Renal cortical epithelial cell (primary cell): Measurements from ENCODE around the gene HRH1. TPM values are rescaled to one million over a fixed set of nuclear protein-coding genes. Genes with fewer than 3 reads are reported as not detected.
"Not testable (repeated sequence)": the region's sequence is repeated elsewhere in the genome, so short reads cannot be mapped to it uniquely, and the experiment has no call there.

Experiments
- DNase-seq: peaks from one replicate; pipeline ENCODE4 v3.0.0-alpha.2; 2011; ENCODE audit warnings: low read depth
- total RNA-seq: library from RNA; depleted of rRNA; stranded (reverse); fragments of >200 nt; gene quantifications from 2 replicates; pipeline ENCODE4 v1.2.3, GENCODE V29; 2014

HRH1 gene
- total RNA-seq, 1 donor from 2014 or later = 80.7 TPM

DNA sequence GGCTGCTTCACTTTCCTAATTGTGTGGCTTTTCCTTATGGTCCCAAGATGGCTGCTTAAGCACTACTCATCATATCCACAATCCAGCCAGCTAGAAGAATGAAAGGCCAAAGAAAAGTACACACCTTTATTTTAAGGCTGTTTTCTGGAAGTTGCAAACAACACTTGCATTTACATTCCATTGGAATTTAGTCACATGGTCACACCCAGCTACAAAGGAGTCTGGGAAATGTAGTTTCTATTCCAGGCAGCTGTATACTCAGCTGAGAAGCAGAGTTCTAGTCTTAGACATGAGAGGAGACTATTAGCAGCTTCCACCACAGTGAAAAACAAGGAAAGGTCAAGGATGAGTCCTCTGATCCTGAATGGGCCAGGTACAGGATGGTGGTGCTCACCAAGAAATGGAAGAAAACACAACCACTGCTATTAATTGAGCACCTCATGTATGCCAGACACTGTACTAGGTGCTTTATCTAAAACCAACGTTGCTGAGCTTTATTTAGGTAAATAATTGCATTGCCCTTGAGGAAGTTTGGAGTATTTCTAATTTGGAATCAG, 89.9 kb downstream of the HRH1 start:
- peak; percentile 67 for DNase-seq

DNA sequence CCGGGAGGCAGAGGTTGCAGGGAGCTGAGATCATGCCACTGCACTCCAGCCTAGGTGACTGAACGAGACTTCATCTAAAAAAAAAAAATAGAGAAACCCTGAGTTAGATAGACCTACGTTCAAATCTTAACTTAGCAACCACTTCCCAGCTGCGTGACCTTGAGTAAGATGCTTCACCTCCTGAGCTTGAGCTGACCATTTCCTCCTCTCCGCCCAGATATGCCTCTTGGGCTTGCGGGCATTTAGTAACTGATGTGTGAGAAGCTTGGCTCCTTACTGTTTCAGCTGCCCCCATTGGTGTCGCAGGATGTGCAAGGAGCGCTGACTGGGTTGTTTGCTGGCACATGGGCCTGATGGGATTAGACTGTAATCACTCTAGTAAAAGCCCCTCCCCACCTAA, 91.0 kb downstream of the HRH1 start:
- DNase-seq = no peak

DNA sequence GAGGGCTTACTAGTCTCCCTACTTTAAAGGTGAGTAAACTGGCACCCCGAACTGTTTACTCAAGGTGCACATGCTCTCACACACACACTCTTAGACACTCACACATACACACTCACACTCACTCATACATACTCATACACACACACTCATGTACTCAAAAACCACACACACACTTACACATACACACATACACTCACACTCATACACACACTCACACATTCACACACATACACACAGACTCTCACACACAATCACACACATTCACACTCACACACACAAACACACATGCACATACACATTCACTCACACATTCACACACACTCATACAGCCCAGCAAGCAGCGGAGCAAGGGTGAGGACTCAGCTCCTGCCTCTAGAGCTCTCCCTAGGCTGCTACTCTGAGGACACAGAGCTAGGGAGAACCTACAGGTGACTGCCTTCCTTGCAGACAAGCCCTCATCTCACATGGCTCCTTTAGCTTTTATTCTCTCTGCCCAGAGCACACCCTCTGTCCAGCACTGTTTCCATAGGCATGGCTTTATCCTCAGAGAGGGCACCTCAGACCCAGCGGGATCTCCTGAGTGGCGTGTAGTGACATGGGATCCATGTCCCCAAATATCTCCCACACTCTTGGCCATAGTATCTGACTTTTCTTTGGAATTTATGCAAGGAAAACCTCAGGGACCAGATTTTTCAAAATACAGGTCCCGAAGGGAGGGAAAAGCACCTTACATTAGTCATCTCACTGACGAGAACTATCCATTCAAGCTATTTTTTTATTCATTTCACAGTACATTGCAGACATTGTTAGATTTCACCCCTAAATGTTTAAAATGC, 91.8 kb downstream of the HRH1 start:
- peak; percentile 30 for DNase-seq

DNA sequence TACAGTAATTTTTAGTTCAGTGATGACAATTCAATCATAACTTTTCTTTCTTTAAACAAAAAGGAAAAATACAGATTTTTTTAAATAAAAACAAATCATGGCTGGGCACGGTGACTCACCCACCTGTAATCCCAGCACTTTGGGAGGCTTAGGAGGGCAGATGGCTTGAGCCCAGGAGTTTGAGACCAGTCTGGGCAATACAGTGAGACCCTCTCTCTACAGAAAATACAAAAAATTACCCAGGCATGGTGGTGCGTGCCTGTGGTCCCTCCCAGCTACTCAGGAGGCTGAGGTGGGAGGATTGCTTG, 92.3 kb downstream of the HRH1 start:
- DNase-seq = no peak

DNA sequence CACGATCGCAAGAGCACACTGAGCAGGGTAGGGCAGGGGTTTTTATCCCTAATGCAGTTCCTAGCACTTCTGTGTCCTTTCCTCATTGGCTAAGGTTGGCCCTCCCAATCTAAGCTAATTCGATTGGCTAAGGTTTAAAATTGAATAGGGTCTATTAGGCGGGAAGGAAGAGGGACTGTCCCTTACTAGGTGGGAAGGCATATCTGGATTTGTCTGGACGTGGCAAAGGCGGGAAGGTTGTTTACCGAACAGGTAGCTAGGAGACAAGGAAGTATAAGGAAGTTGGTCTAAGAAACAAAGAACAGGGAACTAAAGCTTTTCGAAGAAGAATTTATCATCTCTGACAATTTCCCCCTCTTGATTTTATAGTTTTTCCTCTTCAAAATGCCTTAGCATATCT, 93.1 kb downstream of the HRH1 start:
- DNase-seq = no peak

DNA sequence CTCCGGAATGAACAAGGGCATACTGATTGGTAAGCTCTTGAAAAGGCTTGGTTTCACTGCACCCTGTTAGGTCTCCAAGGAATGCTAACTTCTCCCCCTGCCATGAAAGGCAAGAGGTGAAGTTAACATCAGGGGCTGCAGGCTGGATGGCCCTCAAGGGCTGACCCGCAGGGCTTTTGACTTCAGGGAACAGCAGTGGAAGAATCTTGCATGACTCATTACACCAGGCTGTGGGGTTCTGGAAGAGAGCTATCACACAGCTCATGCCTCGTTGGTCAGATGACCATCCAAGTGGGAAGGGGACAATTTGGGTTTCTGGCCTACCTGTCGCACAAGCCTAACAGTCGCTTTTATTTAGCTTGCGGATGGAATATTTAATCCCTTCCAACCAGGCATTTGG, 94.3 kb downstream of the HRH1 start:
- DNase-seq = peak; percentile 43

DNA sequence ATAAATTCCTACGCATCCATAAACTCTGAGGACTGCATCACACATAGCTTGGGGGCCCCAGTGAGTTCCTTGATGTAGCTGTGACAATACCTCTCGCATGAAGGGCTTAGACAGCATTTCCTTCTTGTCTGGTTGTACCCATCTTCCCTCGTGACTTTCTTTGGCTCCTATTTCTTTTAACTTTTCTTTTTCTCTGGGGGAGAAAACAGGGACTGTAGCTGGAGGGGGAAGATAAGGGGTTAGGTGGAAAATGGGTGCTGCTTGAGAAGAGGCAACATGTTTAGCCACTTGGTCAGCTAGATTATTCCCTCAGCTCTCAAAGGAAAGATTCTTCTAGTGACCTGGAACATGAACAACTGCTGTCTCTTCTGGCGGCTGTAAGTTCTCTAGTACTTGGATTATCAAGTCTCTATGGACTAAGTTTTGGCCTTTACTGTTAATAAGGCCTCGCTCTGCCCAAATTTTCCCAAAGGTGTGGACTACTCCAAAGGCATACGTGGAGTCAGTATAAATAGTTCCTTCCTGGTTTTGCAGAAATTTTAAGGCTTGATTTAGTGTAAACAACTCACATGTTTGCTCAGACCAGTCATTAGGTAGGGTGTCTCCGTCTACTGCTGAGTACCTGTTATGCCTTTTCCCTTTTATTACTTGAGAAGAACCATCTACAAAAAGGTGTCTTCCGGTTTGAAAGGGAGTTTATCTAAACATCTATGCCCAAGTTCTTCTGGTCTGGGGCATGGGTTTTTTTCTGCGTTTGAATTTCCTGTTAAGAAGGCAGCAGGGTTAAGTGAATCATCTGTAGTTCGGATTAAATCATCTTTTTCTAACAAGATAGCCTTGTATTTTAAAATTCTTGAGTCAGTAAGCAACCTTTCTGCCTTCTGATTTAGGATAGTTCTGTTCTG, 96.9 kb downstream of the HRH1 start:
- DNase-seq = no peak

DNA sequence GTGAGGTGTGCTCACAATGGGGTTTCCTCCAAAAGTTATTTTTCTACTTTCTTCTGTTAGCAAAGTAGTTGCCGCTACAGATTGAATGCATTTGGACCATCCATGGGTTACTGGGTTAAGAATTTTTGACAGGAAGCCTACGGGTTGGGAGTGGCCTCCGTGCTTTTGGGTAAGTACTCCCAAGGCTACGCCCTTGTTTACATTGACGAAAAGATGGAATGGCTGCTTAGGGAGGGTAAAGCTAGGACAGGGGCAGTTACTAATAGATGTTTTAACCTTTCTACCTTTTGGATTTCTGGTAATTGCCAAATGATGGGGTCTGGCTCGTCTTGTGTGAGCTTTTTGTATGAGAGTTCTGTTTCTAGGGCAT, 97.5 kb downstream of the HRH1 start:
- DNase-seq = no peak

DNA sequence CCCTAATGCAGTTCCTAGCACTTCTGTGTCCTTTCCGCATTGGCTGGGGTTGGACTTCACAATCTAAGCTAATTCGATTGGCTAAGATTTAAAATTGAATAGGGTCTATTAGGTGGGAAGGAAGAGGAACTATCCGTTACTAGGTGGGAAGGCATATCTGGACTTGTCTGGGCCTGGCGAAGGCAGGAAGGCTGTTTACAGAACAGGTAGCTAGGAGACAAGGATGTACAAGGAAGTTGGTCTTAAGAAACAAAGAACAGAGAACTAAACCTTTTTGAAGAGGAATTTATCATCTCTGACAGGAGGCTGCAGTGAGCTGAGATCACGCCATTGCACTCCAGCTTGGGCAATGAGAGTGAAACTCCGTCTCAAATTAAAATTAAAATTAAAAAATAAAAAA, 100.6 kb downstream of the HRH1 start:
- no peak for DNase-seq

DNA sequence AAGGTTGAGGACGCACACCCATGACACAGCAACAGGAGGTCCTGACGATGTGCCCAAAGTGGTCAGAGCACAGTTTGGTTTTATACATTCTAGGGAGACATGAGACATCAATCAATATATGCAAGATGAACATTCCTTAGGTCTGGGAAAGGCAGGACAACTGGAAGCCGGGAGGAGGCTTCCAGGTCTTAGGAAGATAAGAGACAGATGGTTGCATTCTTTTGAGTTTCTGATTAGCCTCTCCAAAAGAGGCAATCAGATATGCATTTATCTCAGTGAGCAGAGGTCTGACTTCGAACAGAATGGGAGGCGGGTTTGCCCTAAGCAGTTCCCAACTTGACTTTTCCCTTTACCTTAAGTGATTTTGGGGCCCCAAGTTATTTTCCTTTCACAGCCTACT, 101.2 kb downstream of the HRH1 start:
- DNase-seq = not testable (repeated sequence)

DNA sequence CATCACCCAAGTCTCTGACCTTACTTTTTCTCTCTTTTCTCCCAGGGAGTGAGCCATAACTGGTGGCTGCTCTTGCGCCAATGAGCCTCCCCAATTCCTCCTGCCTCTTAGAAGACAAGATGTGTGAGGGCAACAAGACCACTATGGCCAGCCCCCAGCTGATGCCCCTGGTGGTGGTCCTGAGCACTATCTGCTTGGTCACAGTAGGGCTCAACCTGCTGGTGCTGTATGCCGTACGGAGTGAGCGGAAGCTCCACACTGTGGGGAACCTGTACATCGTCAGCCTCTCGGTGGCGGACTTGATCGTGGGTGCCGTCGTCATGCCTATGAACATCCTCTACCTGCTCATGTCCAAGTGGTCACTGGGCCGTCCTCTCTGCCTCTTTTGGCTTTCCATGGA, 104.7 kb downstream of the HRH1 start:
- DNase-seq = no peak

DNA sequence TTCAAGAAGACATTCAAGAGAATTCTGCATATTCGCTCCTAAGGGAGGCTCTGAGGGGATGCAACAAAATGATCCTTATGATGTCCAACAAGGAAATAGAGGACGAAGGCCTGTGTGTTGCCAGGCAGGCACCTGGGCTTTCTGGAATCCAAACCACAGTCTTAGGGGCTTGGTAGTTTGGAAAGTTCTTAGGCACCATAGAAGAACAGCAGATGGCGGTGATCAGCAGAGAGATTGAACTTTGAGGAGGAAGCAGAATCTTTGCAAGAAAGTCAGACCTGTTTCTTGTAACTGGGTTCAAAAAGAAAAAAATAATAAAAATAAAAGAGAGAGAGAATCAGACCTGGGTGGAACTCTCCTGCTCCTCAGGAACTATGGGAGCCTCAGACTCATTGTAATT, 106.2 kb downstream of the HRH1 start:
- no peak for DNase-seq

DNA sequence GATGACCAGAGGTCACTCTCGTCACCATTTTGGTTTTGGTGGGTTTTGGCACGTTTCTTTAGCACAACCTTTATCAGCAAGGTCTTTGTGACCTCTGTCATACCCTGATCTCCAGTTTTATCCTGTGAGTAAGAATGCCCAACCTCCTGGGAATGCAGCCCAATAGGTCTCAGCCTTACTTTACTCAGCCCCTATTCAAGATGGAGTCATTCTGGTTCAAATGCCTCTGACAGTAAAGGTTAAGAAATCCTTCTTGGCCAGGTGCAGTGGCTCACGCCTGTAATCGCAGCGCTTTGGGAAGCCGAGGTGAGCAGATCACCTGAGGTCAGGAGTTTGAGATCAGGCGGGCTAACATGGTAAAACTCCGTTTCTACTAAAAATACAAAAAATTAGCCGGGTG, 114.7 kb downstream of the HRH1 start:
- DNase-seq = no peak

DNA sequence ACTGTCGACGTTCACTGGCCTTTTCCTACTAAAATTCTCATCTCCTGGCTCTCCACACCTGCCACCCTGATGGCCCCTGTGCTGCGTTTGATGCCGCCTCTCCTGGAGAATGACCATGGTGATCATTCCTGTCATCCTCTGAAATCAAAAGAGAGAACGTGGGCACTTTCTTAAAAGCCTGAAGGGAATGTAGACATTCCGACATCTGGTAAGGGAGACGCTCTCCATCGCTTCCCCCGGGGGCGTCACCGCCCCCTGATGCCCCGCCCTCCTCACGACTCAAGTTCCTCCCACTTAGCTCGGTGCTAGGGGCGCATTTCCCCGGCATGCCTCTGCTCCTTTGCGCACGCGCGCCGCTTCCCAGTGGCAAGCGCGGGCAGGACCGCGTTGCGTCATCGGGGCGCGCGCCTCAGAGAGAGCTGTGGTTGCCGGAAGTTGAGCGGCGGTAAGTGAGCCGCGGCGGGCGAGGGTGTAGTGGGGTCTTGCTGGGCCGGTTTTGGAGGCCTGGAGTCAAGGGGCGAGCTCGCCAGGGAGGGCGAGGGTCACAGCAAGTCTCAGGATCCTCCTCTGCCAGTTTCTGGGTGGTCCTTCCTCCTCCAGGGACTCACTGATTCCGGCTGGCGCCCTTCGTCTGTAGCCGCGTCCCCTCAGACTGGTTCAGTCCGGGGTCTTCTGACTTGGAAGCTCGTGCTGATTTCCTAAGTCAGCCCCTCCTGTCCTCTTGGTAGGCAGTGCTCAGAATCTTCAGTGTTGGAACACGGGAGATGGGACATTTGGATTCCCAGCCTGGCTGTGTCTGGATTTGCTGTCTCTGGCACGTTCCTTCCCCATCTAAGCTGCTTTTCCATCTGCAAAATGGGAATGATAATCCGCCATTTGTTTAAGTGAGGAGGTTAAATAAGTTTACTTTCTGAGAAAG, 118.0 kb downstream of the HRH1 start, which contains the start of gene ATG7:
TSS of gene ATG7 (plus strand) at position 412 of the 919 bp plus-strand sequence. CDS start 26,299 bp downstream, outside the sequence.
- DNase-seq = peak; percentile 86

DNA sequence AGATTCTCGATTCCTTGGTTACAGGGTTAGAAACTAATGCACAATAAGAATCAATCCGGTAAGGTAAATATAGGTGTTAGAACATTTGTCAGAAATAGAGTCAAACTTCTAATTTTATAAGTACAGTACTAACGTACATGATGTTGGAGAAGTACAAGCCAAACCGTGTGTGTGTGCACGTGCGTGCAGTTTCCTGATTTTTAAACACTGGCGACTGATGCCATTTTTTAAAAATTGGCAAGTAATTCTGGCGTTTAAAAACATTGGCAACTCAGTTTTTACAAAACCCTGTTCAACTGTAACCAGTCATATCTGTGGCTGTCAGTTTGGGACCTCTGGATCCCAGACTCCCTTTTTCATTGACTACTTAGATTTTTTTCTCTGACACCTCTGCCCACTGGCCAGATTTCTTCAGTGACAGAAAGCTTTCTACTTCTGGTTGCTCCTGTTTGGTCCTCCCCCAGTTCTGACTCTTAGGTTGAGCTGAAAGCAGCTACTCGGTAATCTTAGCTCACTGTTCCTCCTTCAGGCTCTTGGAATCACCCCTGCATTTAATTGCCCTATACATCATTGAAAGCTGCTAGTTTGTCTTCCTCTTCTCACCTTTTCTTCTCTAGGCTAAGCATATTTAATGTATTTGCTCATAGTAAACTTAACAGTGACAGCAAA, 118.7 kb downstream of the HRH1 start:
- DNase-seq = no peak

DNA sequence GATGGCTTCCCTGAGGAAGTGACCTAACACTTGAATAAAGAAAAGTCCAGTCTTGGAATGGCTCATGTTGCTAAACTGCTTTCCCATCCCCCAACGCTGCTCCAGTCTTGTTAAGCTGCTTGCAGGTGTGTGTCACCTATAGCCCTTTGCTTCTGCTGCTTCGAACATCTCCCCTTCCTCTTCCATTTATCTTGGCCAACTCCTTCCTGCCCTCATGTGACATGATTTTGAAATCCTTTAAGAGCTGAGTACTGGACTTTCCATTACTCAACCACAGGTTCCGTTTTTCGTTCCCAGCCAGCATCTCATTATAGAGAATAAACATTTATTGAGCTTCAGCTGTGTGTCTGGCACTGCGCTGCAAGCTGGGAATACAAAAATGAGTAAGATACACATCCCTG, 119.6 kb downstream of the HRH1 start:
- DNase-seq = no peak

DNA sequence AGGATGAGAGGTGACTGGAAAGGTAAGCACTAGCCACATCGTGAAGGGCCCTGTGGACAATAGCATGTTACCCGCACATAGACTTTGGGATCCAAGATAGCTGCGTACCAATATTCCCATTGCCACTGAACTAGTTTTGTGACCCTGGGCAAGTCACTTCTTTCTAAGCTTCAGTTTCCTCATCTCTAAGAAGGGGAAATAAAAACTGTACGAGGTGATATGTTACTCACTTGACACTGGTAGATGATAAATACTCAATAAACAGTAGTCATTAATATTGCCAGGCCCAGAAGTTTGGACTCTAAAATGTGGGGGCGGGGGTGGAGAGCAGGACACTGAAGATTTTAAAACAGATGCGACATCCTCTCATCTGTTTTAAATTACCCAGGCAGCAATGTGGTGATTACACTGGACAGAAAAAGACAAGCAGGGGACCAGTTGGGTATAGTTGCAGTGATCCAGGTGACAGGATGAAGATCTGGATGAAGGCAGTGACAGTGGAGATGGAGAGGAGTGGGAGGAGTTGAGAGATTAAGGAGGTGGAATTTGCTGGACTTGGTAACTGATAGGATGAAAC, 120.4 kb downstream of the HRH1 start:
- DNase-seq = no peak

DNA sequence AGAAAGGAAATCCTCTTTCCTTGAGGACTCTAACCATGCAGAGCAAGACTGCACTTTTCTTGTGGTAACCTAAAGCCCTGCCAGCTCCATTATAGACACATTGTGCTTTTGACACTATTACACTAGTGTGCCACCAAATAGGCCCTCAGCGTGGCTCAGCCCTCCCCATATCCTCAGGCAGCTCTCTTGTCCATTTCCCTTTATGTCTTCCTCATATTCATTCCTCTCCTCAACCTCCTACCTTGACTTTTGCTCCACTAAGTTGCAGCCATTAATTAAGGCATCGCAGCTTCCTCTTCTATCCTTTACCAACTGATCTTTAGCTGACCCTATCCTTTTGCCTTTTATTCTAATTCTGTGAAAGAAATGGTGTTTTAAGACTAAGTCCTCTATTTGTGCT, 121.6 kb downstream of the HRH1 start:
- DNase-seq = no peak

DNA sequence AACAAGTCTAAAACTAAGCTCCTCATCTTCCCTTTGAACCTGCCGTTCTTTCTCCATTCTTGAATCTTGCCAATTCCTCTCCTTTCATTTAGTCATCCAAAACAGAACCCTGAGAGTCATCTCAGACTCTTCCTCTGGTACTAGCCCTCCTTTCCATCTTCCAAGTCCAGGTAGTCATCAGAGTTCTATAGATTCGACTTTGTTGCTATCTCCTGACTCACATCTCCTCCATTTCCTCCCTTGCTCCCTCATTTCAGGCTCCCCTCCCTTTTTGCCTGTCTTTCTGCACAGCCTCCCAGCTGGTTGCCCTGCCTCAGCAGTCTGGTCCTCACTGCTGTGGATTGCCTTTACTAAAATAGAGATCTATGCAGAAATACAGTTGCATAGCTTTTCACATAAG, 122.6 kb downstream of the HRH1 start:
- DNase-seq = no peak

DNA sequence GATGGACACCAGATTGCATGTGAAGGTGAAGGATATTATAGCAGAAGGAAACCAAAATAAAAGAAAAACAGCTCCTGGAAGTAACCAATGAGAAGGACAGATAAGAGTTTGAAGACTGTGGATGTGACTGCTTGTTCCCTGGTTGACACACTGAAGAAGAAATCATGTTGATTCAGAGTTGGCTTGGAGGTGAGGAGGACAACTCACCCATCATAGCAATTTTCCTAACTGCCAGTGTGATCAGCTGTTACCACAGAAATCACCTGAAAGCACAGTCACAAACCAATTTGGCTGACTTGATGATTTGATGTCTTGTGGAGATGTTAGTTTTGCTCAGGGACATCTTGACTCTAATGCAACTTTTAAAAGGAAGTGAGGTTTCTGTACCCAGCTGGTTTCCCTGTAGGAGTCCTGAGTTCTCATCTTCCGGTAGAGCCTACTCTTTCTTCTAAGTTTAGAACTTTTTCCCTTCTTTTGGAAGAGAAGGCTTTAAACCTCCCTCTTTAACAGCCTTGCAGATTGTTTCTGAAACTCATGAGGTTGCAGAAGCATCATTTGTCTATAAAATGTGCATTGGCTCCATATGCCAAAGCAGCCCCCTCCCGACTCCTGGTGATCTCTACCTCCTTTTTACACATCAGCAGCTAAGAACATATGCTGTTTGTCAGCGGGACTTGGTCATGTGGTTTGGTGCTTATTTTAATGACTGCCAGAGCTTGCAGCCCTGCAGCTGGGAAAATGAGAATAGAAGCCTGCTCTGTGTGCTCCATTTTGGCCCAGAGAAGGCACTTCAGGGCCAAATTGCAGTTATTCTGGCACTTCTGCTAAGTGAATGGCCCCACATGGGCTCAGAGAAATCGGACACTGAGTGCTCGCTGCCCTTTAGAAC, 128.2 kb downstream of the HRH1 start:
- DNase-seq = no peak
